Hematopoietic multipotent progenitor cell treated with erythropoietin and hydrocortisone succinate and interleukin-3 and kit ligand, for 6 days (in vitro differentiated cells): ENCODE measurements around the gene NAA80.
"Not testable (repeated sequence)": the region's sequence is repeated elsewhere in the genome, so short reads cannot be mapped to it uniquely, and the experiment has no call there.

Source experiments
- DNase-seq: peaks from one replicate; pipeline ENCODE4 v3.0.0-alpha.2; 2015

Gene NAA80

DNA sequence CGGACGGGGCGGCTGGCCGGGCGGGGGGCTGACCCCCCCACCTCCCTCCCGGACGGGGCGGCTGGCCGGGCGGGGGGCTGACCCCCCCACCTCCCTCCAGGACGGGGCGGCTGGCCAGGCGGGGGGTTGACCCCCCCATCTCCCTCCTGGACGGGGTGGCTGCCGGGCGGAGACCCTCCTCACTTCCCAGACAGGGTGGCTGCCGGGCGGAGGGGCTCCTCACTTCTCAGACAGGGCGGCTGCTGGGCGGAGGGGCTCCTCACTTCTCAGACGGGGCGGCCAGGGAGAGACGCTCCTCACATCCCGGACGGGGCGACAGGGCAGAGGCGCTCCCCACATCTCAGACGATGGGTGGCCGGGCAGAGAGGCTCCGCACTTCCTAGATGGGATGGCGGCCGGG, 12.8 kb upstream of the NAA80 start:
- DNase-seq: not testable (repeated sequence)

DNA sequence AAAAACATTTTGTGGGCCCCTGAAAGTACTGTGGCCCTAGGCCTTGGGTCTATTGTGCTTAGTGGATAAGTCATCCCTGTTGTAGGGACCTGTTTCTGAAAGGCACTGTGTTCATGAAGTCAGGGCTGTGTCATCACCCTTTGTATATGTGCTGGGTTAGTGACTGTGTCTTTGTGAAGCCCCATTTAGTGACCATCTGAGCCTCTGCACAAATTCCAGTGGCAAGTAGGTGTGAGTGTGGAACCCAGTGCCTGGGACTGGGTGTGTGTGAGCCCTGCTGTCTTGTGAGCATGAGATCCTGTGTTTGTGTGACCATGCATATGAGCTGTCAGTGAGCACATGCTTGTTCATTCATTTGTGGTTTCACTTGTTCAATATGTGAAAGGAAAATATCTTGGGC, 5.4 kb upstream of the NAA80 start:
- DNase-seq: no peak

DNA sequence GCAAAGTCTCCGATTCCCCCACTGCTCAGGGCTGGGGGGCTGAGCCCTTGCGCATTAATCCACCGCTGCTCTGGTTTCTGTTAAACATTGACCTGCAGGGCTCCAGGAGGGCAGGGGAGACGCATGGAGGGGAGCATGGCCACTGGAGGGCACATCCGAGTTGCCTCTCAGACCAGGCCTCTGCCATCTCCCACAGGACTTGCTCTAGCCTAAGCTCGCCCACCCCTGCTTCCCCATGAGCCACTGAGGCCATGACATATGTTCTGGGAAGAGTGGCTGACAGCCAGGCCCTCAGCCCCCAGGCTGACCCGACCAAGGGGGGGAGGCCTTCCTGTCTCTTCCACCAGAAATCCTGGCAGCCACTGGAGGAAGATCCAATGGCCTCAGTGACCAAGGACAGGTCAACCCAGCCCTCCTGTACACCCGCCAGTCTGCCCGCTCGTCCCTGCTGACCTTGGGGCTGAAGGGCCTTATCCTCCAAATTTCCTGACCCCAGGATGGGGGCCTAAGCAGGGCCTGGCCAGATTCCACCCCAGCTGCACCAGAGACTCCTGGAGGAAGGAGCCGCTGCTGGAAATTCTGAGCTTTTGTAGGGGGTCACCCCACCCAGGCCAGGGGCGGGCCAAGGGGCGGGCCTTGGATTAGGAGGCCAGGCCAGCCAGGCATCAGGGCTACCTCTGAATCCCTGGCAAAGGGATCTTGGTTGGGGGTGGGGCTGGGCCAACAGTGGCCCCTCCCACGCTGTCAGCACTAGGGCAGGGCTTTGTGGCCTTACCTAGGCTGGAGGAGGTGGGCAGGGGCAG, 4.0 kb upstream of the NAA80 start, which contains the start of gene HYAL1:
TSS of gene HYAL1 (minus strand) at position 562 of the 803 bp plus-strand sequence. CDS start 618 bp downstream, outside the sequence.
- peak; percentile 55 for DNase-seq

DNA sequence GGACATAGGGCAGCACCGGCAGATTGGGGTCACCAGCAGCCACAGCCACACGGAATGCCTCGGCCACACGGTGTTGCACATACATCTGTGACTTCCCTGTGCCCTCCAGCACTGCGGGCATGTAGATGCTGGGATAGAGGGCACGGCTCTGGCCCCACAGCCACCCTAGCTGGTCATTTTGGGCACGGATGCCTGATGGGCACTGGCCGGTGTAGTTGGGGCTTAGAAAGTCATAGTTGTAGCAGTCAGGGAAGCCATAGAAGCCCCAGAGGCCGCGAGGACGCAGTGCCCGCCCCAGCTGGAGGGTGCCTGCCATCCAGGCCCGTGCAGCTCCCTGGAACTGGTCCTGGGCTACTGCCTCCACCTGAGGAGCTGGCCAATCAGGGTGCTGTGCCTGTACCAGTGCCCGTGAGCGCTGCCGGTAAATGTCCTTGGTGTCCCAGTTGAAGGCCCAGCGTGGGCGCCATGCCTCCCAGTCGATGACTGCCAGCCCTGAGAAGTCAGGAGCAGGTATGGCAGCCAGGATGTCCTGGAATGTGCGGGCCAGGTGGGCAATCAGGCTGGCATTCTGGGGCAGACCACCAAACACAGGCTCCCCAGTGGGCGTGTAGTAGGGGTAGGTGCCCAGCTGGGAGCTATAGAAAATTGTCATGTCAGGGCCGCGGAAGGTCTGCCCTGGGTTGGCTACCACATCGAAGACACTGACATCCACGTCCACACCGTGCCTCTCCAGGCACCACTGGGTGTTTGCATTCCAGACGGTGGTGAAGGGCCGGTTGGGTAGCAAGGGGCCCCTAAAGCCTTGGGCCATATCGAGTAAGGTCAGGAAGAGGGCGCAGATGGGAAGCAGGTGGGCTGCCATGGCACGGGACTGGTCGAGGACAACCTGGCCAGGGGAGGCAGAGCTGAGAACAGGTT, 3.1 kb upstream of the NAA80 start:
- DNase-seq: no peak

DNA sequence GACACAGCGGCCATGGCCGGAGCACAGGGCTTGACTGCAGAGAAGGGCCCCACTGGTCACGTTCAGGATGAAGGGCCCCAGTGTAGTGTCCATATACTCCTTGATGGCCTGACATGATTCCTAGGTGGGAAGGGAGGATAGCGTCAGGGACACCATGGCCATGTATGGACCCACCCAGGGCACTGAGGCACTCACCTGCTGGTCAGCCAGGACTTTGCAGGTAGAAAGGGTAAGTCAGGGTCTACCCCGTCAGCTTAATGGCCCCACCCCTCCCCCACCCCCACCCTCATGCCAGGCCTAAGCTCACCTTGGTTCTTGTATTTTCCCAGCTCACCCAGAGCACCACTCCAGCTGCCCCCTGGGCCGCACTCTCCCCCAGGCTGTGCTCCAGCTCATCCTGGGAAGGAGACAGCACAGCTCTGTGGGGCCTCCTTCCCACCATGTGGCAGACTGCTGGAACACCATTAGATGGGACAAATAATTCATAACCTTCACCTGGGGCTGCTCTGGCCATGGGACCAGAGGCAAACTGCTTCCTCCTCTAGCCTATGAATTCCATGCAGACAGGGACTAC, 1.6 kb upstream of the NAA80 start:
- DNase-seq: no peak

DNA sequence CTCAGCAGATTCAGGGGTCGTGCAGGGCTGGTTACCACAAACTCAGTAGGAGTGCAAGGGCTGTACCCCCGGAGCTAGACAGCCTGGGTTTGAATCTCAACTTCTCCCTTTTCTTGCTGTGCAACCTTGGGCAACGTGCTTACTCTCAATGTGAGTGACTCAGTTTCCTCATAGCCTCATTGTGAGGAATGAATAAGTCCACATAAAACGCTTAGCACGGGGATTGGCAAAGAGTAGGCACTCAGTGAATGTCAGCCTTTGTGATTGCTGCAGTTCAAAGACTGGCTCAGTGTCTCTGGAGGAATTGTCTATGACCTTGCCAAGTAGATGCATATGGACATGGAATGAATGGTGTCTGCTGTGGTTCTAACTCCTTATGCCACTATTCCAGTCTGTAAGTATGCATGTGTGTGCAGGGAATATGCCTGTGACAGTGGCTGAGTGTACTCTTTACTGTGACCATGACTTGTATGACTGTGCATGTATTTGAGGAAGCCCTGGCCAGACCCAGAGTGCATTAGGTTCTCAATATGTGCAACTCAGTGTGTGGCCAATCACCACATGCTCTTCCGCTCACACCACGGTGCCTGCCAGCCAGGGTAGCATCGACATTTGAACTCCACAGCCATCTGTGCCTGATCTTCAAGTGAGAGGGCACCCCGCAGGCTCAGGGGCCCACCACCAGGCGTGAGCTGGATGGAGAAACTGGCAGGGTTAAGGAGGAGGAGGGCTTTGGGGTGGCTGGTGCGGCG, 900 bp upstream of the NAA80 start:
- DNase-seq: peak; percentile 78

DNA sequence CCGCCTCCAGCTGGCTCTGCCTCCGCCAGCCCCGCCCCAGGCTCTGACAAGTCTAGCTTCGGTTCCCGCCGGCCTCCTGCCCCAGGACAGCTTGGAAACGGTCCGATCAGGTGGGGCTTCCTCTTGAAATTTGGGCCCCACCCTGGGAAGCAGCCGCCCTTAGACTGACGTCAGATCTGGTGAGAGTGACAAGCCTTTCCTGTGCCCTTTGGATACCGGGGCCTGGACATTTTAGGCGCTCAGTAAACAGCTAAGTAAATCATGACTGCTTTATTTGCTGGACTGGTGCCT, 378 bp upstream of the NAA80 start:
- no peak for DNase-seq

DNA sequence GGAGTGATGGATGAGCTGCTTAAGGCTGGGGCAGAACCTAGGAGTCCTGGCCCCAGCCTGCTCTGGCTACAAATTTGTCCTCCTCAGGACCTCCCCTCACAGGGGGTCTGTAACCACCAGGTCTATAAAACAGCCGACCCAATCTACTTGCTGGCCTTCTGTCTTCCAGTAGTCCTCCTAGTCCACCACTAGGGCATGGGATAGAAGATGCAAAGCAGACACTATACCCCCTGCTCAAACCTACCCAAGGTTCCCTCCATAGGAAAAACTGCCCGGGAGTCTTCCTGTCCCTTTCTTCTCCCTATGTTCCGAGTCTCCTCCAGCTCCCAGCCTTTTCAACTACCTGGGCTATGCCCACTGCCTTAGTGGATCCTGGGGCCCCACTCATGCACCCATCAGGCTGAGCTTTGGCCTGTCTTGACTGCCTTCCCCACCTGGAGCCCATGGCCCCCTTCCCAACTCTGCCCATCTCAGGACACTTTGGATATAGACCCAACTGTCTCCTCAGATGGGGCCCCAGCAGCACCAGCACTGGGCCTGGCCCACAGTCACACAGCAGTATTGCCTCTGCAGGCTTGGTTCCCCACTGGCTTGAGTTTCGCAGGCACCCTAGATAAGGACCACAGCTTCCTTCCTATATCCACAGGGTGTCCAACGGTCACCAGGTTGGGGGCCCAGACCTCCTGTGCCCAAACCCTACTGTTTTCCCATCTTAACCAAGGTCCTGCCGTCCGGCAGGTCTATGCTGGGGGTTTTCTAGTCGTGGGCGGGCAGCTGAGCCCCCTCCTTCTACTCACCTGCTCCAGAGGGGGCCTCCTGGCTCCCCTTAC, 1.1 kb downstream of the NAA80 start:
- peak; percentile 72 for DNase-seq

DNA sequence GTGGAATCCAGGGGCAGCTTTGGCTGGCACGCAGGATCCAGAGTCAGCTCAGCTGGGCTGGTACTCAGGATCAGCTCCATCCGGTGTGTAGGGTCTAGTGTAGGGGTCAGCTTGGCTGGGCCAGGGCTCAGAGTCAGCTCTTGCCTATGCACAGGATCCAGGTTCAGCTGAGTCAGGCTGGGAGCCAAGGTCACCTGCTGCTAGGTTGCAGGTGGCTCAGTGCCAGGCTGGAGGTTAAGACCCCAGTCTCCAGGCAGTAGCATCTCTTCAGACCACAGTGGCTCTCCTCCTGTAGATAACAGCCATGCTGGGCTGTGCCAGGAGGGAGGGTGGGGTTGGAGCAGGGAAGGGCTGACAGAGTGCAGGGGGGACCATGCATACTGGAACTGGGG, 1.8 kb downstream of the NAA80 start:
- peak; percentile 69 for DNase-seq

DNA sequence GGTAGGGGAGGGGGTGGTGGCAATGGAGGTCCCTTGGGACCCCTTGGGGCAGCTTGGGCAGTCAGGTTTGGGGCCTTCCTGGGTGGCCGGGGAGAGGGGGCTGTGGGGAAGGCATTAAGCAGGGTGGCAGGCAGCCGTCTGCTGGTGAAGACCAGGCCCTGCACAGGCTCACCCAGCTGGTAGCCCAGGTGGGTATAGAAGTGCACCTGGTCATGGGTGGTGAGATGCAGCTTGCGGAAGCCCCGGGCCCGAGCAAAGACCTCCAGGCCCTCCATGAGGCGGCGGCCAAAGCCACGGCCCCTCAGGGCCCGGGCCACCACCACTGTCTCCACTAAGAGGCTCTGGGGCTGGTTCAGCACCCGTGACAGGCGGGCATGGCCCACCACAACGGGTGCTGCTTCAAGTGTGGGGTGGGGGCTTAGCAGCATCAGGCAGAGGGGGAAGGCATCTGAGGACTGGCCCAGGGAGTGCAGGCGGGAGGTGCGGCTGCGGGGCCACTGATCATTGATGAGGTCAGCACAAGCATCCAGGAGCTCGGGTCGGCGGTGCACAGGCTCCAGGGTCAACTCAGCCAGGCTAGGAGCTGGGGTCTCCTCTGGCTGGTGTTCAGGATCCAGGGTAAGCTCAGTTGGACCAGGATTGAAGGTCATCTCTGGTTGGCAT, 2.4 kb downstream of the NAA80 start:
- DNase-seq: no peak

DNA sequence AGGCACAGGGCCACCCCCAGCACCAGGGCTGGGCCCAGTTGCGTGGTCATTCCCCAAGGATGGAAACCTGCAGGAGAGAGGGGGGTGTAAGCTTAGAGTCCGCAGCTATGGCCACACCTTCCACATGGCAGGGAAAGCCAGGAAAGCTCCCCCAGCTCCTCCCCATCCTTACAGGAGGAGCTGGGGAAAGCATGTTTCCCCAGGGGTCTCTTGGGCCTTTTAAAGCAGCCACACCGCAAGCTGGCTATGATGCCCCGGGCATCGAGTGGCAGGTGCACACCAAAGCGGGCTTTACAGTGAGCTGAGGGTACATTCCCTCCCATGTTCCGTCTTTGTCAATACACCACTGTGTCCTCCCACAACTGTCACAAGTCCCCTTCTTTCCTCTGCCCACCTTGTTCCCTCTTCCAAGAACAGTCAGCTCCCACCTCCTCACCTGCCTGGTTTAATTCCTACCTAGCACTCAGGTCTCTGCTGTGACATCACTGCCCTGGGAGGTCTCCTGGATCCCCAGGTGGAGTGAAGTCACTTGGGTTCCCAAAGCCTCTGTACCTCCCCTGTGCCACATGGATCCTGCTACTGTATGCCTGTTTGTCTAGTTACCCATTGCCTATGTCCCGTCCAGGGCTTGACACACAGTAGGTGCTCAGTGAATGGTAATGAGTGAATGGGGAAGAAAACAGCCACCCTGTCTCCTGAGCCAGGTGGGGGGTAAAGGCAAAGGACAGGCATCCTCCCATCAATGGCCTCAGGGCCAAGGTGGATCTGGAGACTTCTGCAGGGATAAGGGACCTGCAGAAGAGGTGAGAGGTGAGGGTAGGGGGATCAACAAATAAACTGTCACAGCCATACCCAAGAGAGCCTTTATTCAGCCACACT, 3.4 kb downstream of the NAA80 start:
- DNase-seq: no peak

DNA sequence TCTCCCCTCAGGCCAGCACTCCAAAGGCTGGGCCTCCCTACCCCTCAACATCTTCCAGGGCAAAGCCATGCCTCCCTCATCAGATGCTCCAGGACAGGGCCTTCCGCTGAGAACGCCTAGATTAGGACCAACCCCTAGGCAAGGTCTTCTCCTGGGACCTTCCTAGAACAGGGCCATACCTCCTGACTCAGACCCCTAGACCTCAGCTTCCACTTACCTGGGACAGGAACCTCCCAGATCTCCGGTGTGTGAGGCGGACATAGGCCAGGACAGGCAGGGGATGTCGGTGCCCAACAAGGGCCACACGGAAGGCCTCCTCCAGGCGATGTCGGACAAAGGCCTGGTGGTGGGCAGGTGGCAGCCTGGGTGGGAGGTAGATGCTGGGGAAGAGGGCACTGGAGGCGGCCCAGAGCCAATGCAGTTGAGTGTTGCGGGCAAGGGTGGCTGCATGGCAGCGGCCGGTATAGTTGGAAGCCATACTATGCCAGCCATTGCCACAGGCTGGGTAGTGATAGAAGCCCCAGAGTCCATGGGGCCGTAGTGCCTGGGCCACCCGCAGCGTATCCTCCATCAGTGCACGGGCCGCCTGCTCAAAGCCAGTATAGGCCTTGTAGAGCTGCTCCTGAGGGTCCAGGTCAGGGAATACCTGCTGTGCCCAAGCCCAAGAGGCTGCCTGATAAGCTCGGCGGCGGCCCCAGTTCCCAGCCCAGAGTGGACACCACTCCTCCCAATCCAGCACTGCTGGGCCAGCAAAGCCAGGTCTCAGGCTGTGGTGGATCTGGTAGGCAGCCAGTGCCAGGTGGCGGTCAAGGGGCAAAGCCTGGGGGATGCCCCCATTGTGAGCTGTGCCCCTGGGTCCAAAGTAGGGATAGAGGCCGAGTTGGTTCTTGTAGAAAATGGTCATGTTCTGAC, 4.5 kb downstream of the NAA80 start:
- no peak for DNase-seq

DNA sequence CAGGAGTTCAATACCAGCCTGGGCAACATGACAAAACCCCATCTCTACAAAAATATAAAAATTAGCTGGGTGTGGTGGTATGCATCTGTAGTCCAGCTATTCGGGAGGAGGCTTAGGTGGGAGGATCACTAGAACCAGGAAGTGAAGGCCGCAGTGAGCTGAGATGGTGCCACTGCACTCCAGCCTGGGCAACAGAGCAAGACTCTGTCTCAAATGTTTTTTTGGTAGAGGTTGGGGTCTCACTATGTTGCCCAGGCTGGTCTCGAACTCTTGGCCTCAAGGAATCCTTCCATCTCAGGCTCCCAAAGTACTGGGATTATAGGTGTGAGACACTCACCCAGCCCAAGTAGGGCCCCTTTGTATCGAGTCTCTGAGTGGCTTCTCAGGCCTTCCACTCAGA, 5.1 kb downstream of the NAA80 start:
- DNase-seq: no peak

DNA sequence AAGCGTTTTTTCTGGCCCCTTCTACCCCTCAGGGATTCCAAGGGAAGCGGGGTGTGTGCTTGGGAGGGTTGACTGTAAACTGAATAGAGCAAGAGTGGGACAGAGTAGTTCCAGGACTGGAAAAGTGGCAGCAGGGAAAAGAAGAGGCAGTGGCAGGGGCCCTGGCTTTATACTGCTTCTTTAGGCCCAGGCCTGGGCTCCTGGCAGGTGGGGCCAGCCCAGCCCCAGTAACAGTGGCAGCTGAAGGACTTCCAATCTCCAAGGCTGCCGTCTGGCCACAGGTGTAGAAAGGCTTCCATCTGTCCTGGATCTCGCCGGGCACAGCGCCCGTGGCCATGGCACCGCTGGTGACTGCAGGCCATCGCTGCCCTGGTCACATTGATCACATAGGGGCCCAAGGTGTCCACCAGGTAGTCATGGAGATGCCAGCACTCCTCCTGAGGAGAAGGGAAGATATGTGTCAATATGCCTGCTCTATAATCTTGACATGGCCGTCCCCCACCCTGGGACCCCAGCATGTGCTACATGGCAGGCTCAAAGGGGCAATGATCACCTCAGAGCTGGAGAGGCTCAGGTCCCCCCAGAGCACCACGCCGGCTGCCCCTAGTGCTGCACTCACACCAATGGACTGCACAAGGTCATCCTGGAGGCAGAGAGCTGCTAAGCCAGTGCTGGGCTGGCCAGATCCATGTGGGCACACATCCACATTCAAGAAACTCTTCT, 6.0 kb downstream of the NAA80 start:
- DNase-seq: no peak

DNA sequence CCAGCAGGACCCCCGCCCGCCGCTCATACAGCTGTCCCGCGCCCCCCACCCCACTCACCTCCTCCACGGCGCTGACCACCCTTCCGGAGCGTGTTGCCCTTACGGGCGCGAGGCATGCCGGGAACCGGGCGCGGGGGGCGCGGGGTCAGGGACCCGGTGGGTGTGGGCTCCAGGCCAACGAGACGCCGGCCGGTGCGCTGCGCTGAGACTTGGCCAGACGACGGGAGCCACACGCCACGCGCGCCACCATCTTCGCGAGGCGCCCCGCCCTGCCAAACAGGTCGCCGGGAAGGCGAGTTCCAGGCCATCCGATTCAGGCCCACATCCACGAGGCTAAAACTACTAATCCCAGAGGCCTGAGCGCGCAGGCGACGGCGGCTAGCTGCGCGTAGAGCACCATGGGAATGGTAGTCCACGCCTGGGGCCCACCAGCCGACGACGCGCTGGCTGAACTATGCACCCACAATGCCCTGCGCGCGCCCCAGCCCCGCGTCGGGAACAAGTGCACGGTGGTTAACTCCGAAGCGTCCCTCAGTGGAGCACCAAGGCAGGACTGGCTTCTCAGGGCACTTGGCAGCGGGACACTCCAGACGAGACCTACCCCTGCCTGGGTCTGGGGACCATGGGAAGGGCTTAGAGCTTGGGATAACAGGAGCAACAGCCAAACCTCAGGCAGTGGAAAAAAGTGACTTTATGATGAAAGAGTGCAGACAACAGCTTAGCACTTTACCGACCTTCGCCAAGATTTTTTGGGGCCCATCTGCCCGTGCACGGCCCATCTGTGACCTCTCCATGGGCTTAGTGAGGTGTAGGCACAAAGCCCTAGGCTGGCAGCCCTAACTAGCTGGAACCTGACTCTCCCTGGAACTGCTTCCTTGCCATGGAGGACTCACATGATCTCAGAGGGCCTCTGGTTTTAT, 6.8 kb downstream of the NAA80 start, which contains the start of gene IFRD2:
TSS of gene IFRD2 (minus strand) at position 271 of the 920 bp plus-strand sequence. CDS start at position 116, 155 bp downstream.
- peak; percentile 99 for DNase-seq

DNA sequence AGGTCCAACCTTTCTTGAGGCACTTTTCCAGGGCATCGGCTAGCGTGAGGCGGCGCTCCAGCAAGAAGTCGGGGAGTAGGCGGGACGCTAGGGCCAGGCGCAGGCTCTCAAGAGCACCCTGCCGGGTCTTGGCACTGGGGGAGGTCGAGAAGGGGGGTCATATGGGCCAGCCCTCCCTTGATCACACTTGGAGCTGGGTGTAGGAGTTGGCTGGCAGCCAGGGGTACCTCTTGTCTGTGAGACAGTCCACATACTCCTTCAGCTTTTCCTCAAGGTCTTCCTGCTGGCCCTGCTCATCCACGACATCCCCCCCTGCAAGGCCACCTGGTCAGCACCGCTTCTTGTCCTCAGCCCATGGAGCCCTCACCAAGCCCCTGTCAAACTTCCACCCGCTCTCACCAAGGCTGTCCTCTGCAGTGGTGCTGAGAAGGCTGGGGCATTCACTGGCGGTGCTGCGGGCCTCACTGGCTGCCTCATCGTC, 9.0 kb downstream of the NAA80 start:
- DNase-seq: no peak

DNA sequence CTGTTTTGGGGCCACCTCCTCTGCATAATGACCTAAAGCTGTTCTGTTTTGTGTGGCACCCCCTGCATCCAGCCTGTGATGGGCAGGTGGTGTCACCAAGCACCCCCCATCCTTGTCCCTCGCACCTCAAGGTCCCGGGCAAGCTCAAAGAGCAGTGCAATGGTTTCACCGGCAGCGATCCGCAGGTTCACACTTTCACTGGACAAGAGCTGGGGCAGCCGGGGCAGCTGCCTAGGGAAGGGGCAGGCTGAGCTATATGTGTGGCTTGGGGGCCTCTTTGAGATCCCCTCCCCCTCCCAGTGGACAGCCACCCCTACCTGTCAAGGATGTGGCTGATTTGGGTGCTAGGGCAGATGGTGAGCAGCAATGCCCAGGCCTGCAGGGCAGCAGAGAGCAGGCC, 10.1 kb downstream of the NAA80 start:
- DNase-seq: no peak
